Epidermal melanocyte (primary cell): ENCODE measurements around the gene UBFD1.
"Not testable (repeated sequence)": the region's sequence is repeated elsewhere in the genome, so short reads cannot be mapped to it uniquely, and the experiment has no call there.

Source experiments
- DNase-seq: peaks from one replicate; pipeline ENCODE4 v3.0.0; 2011; ENCODE audit warnings: low spot score; ENCODE audit not compliant: insufficient read length

UBFD1 gene

DNA sequence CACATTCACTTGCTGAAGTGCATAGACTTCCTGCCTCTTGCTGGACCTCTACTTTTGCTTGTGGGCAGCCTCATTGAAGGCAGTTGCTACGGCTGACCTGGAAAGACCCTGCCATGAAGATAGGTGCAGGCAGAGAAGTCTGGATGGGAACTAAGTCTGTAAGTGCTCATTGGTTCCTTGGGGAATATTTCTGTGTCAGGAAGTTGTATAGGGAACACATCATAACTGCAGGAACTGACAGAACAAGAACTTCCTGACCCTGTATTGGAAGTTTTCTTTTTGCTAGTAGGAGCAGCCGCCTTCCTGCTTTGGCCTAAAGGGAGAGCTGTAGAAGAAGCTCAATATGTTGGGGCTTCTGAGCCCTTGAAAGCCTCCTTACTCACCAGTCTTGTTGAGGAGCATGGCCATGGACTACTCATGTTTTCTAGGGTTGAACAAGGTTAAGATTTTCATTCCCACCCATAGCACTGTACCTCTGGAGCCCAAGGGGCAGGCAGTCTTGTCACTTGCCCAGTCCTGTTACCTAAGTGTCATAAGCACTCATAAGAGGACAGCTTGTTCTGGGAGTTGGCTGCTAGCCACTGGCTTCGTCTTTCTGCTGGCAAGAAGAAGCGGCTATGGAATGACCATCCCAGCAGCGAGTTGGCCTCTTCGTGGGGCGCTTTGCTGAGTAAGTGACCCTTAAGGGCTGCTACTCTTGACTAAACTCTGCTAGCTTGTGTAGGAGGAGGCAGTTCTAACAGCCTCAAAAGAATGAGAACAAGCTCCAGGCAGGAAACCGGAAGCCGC, 7.2 kb downstream of the UBFD1 start:
- DNase-seq: no peak

DNA sequence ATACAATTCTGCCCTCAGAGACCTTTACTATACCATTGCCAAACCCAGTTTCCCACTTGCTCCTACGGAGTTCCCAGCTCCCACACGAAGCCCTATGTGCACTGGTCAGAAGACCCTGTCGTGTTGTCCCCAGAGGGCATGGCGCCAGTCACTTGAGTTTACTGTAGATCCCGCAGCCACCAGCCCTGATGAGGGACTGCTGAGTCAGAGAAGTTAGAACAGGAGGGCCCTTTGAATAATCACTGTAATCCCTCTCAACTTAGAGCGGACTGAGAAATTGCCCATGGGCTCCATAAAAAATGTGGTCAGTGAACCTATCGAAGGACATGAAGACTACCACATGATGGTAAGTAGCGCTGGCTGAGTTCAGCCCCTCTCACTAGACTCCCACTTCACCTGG, 9.2 kb downstream of the UBFD1 start:
- peak; percentile 56 for DNase-seq

DNA sequence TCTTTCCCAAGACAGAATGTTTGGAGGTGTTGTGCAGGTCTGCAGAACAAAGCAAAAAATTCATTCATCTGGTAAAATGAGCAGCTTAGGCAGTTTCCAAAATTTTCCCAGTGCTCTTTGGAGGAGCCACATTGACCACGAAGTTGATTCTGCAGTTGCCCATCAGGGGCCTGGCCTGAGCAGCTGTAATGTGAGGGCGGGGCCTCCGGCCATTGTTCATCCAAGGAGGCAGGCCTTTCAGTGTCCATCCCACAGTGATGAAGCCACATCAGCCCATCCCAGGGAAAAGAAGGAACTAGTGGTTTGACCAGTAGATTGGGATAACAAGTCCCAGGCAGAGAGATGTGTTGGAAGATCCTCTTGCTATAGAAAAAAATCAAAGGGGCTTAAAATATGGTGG, 10.1 kb downstream of the UBFD1 start:
- DNase-seq: no peak

DNA sequence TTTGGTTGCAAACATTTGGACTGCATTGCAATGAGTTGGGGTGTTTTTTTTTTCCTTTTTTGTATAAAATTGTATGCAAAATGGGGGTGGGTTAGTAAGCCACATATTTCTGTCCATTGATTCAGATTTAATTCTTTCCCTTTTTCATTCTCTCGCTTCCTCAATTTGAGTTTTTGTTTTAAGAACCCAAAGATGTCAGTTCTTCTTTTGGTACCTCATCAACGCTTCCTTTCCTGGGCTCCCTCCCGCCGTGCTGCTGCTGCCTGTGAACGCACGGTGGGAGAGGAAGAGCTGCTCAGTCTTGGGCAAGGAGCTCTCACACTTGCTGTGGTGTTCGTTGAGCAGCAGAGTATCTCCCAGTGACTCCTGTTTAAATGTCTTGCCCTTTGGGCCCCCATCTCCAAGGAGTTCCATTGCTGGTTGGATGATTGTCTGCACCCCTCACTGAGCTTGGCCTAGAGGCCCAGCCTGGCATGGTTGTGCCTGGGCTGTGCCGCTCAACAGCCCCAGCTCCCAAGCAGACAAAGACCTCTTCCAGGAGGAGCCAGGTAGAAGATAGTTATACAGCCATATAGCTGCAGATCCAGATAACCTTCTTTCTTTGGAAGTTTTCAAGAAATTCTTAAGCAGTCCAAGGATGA, 13.6 kb downstream of the UBFD1 start:
- DNase-seq: no peak

DNA sequence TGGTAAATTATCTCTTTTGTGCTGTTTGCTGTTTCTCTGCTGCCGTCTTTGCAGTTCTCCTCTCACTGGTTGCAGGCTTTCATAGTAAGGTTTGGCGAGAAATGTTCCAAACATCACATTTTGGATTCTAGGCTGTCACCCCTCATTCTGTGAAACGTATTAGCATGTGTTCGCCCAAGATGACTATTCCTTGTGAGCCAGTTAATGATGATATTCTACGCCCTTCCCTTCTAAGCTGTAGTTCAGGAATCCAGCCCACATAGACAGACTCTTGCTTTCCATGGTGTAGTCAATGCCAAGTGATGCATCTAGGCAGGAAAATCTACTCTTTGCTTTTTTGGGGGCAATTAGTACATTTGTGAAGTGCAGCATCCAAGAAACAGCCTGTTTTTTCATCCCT, 14.4 kb downstream of the UBFD1 start:
- DNase-seq: no peak

DNA sequence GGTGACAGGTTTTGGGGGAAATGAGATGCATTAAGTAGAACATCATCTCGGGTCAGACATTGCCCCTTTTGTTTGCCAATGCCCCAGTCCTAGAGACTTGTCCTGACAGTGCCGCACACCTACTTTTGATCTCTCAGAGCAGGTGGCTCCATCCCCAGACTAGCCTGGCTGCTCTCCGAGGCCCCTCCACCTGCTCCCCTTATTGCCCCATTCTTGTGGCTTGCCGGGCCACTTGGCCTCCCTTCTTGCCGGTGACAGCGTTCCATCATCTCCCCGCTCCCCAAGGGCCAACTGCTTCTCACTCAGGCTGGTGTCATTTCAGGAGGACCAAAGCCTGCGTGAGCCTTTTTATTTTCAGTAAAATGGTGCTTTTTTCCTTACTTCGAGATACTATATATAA, 14.9 kb downstream of the UBFD1 start:
- DNase-seq: no peak

DNA sequence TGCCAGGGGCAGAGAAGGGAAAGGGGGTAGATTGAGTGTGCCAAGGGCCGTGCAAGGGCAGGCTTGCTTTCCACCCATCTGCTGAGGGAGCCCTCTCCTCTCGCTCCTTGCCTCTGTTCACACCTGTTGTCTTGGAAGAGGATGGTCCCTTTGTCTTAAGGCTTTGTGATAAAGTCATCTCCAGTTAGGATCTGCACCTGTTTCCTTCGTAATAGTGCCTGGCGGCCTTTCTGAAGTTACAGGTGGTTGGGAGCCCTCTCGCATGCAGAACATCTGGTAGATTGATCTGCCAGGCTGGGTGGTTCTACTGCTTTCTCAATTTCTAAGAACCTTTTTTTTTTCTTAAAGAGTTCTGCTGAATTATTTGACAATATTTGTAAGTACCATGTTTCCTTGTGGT, 16.3 kb downstream of the UBFD1 start:
- DNase-seq: no peak

DNA sequence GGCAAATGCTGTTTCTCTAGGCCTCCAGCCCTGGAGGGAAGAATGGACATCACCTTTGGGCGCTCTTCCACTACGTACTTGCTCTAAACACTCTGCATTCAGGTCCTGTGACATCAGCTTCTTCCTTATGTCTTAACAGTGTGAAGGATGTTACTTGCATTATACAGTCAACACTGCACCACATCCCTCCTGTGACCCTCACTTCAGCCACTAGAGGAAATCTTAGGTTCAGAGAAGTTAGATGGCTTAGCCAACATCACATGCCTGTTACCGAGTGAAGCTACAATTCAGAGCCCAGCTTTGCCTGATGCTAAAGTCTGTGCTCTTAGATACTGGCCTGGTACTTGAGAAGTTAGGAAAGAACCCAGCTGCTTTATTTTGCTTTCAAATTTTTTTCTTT, 18.3 kb downstream of the UBFD1 start:
- no peak for DNase-seq

DNA sequence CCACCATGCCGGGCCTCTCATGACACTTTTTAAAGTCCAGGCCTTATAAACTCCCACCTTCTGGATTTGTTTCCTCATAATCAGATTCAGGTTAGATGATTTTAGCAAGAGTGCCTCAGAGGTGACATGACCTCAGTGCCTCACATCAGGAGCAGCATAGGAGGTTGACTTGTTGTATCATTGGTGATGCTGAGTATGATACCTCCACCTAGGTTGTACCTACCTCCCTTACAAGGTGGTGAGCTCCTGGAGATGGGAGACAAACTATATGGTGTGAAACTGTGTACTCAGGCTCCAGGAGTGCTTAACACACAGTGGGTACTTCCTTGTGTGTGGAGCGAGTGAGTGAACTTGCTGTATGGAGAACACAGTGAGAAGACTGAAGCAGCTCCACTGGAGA, 20.0 kb downstream of the UBFD1 start:
- DNase-seq: no peak

DNA sequence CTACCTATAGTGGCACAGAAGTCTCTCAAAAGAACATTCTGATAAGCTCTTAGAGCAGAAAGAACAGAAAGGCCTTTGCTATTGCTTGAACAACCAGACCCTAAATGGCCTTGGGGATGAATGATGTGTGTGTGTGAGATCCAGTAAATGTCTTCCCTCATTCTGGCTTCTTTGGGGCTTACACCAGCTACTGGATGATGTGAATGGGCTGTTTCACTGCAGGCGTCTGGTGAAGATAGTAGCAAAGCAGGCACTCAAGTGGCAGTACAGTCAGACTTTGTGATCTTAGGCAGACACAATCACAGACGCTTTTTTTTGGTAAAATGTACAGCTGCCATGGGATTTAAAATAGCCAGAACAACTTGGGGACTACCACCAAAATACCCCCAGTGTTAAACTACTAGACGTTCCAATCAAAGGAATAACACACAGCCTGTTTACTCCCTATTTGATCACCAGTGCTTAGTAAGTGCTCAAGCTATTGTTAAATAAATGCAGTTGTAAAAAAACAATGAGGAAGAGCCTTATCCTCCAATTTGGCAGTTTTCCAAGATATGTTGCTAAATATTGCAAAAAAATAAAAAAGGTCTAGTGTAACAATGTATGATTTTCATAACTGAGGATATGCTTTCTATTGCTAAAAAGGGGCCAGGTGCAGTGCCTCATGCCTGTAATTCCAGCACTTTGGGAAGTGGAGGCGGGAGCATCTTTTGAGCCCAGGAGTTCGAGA, 20.7 kb downstream of the UBFD1 start:
- no peak for DNase-seq

DNA sequence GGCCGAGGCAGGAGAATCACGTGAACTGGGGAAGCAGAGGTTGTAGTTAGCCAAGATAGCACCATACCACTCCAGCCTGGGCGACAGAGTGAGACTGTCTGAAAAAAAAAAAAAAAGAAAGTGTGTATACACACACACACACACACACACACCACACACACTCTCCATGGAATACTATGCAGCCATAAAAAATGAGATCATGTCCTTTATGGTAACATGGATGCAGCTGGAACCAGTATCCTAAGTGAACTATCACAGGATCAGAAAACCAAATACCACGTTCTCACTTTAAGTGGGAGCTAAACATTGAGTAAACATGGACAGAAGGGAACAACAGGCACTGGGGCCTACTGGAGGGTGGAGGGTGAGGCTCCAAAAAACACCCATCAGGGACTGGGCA, 21.8 kb downstream of the UBFD1 start:
- no peak for DNase-seq

DNA sequence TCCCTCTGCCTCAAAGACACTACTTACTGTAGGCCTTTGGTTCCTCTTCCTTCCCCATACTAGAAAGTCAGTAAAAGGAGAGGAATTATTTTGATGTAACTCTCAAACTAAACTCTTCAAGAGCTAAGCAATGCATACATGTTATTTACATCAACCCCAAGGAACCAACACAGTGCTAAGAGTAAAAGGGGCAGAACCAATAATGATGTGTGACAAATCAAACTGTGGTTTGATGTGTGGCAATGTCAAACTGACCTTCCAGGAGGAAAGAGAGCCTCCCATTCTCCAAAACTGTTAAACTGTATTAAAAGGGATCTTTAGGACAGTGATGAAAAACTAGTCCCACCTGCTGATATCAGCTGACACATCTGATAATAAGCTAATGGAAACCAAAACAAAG, 22.9 kb downstream of the UBFD1 start:
- no peak for DNase-seq

DNA sequence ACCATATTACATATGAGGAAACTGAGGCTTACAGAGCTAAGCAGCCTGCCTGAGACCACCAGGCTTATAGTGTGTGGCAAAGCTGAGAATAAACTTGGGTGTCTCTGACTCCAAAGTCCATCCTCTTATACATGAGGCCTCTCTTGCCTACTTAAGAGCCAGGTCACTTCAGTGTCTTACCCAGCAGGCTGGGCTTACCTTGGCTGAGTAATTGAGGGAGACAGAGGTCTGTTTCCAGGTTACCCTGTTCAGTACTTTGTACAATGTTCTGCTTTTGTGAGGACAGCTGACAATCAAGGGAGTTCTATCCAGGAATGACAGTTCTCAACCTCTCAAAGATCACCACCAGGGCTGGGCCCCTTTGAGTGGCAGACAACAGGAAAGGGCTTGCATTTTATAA, 24.2 kb downstream of the UBFD1 start:
- DNase-seq: no peak

DNA sequence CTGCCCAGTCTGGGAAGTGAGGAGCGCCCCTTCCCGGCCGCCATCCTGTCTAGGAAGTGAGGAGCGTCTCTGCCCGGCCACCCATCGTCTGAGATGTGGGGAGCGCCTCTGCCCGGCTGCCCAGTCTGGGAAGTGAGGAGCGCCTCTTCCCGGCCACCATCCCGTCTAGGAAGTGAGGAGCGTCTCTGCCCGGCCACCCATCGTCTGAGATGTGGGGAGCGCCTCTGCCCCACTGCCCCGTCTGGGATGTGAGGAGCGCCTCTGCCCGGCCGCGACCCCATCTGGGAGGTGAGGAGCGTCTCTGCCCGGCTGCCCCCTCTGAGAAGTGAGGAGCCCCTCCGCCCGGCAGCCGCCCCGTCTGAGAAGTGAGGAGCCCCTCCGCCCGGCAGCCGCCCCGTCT, 25.7 kb downstream of the UBFD1 start:
- not testable (repeated sequence) for DNase-seq

DNA sequence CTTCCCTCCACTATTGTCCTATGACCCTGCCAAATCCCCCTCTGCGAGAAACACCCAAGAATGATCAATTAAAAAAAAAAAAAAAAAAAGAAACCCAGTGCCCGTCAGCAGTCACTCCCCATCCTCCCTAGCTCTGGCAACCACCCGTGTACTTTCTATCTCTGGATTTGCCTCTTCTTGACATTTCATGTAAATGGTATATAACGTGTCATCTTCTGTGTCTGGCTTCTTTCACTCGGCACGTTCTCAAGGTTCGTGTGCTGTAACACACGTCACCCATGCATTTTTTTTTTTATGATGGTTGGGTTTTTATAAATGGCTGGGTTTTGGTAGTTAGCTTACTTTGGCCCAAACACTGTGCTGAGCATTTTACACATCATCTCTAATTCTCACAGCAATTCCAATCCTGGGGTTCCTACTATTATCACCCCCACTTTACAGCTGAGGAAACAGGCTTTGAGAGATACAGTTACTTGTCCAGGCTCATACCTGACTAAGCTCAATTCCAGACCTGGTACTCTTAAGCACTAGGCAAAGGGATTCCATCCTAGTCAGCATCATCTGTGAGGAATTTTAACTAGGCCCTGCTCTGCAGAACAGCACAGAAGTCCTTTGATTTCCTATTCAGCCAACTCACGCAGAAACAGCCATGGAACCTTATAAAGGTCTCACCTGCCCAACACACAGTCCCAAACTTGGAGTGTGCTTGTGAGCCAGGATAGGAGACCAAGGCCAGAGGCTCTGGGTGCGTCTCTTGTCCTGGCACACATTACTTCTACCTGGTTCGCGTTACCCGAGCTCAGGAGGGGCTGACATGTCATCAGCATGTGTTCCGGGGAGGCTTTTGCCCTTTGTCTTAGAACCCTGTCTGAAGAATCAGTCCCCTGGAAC, 26.9 kb downstream of the UBFD1 start:
- DNase-seq: no peak

DNA sequence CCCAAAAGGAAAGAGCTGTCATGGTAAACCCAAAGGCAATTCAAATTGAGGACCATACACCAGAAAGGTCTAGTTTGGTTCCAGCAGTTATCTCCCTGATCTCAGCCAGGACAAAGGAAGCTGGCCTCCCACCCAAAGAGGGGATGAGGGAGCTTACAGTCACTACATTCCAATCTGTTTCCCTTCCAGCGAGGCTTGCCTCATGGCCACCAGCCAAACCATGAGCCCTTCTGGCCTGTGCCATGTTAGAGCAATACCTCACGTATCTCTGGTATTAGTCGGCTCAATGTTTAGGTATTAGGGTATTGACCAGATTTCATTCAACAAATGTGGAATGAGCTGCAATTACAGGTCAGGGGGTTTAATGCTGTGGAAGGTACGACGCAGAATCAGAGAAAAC, 30.2 kb downstream of the UBFD1 start:
- DNase-seq: no peak

DNA sequence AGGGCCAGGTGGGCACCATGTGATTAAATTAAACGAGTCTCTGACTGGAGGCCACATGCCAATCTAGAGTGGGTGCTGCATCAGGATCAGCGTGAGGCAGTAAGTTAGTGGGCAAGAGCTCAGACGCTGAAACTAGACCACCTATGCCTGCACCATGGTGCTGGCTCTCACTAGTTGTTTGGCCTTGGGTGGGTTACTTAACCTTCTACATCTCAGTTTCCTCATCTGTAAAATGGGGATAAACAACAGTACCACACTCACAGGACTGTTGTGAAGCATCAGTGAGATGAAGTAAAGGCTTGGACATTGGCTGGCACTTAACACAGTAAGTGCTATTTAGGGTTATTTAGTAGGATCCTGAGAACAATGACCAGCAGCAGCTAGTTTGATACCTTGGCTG, 32.7 kb downstream of the UBFD1 start:
- no peak for DNase-seq

DNA sequence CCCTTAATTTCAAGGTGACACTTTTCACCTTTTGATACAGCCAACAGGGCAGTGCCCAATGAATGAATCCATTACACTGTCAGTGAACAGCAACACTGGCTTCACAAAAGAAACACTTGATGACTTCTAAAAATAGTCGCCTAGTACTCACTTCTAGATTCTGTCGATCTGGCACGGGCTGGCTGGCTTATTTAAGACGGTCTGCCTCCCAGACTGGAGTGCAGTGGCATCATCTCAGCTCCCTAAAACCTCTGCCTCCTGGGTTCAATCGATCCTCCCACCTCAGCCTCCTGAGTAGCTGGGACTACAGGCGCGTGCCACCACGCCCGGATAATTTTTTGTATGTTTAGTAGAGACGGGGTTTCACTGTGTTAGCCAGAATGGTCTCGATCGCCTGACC, 36.7 kb downstream of the UBFD1 start:
- no peak for DNase-seq

DNA sequence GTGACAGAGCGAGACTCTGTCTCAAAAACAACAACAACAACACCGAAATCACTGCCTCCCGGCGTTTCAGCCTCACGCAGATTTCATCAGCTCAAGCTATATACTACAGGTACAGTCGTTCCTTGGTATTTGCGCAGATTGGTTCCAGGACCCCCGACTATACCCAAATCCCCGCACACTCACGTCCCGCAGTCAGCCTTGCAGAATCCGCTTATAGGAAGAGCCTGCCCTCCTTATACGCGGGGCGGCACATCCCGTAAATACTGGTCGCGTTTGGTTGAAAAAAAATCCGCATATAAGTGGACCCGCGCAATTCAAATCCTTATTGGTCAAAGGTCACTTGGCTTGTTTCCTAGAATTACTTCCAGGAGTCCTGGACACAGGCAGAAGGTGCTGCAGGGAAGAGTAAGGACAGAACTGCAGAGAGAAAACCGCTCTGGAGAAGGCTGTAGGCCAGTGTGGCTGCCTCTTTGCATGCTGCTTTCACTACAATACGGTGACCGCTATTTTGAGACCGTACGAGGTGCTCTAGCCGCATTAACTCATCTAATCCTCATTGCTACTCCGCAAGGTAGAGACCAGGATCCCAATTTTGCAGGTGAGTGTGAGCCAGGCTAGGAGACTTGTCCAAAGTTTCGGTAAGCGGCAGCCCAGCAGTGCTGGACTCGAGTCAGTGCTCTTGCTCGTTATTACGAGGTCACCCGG, 37.9 kb downstream of the UBFD1 start:
- DNase-seq: no peak

DNA sequence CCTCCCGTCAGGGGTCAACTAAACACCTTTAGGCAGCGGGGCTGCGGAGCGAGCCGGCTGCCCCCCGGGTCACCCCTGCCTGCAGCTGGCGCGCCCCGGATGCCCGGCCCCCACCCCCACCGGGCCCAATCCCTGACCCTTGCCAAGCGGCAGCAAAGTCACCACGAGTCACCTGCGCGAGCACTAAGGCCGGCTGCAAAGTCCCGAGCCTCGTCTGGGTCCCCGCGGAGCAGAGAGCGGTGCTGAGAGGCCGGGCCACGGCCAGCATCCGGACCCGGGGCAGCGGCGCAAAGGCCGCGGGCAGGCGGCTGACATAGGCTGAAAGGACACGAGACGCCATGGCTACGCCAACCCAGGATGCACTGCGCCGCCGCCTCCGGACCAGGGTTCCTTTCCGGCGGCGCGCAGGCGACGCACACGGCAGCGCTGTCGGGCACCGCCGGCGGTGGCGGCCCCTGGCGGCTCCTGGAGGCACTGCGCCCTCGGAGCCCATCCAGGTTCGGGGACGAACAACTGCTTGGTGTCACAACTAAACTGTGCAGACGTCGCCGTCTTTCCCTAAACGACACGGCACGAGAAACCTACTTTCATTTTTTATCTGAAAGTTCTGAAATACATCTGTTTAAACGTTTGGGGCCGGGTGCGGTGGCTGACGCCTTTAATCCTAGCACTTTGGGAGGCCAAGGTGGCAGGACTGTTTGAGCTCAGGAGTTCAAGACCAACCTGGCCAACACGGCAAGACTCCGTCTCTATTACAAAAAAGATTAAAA, 38.6 kb downstream of the UBFD1 start, which contains the start of gene NDUFAB1:
TSS of gene NDUFAB1 (minus strand) at position 366 of the 770 bp plus-strand sequence. CDS start at position 340, 26 bp downstream.
- peak; percentile 74 for DNase-seq
